GM12874 (cell line): ENCODE results near the gene RPH3AL.

Experiments used
- CTCF ChIP-seq: IDR thresholded peaks from 2 replicates; pipeline ENCODE4 v1.5.1; 2011; ENCODE audit warnings: low read depth, mild to moderate bottlenecking, control low read depth, low read length, moderate library complexity; ENCODE audit not compliant: insufficient read depth

Gene RPH3AL

GRCh38 chr17:391850-392249 is 39.2 kb upstream of the RPH3AL start:
- no peak for TF ChIP-seq CTCF

- TF ChIP-seq CTCF: no peak
Measured at GRCh38 chr17:390025-390424, 37.4 kb upstream of the RPH3AL start.

GRCh38 chr17:388087-388486 is 35.5 kb upstream of the RPH3AL start:
- no peak for TF ChIP-seq CTCF

GRCh38 chr17:386141-386876 is 33.7 kb upstream of the RPH3AL start:
- peak; percentile 71 for TF ChIP-seq CTCF

GRCh38 chr17:385836-386140 is 33.2 kb upstream of the RPH3AL start:
- no peak for TF ChIP-seq CTCF

GRCh38 chr17:385178-385835 is 32.7 kb upstream of the RPH3AL start:
- TF ChIP-seq CTCF: no peak

GRCh38 chr17:384622-385177 is 32.1 kb upstream of the RPH3AL start:
- TF ChIP-seq CTCF: no peak
